ENCODE measurements around the gene TSHZ2.
"Not testable (repeated sequence)": the region's sequence is repeated elsewhere in the genome, so short reads cannot be mapped to it uniquely, and the experiment has no call there.

The TSHZ2 gene

GRCh38 chr20:53362736-53363135 lies 390.6 kb downstream of the TSHZ2 start:
- Histone ChIP-seq H3K9ac (ENCODE audit: low read depth, low read length) (no peak overlapping the region), H3K27me3 (ENCODE audit: insufficient read depth, low read length) (no peaks in the 10 kb centered on the region), H3K9me3 (ENCODE audit: insufficient read depth, low read depth, low read length) (no peaks in the 10 kb centered on the region), H3K36me3 (ENCODE audit: insufficient read depth, low read depth, low read length) (no peaks in the 10 kb centered on the region), H3K27ac (ENCODE audit: low read length) (no peak overlapping the region), H3K4me1 (ENCODE audit: insufficient read depth, low read length) (no peaks in the 10 kb centered on the region; the same call in 1 of the 2 replicates), H3K4me3 (ENCODE audit: low read length) (no peak overlapping the region)

DNA sequence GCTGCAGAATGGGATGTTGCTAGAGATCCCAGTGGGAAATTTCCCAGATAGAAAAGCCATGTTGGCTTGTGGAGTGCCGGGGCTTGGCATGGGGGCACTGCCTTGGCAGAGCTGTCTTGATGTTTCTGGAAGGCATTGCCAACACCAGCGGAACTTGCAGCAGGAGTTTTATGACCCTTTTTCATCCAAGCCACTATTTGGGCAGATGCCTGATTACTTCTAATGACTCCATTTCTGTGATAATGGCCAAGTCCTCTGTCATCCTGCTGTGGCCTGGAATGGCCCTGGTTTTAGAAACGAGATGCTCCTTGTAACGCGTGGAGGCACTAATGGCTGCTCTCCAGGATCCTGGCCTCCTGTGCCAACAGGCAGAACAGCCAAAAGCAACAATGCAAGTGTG lies 392.5 kb downstream of the TSHZ2 start:
- no peaks in the 10 kb centered on the region for H3K36me3 ChIP-seq (ENCODE audit: insufficient read depth, low read depth, low read length)
- no peak overlapping the region for H3K4me3 ChIP-seq (ENCODE audit: low read length)
- no peak overlapping the region for H3K27ac ChIP-seq (ENCODE audit: low read length)
- no peaks in the 10 kb centered on the region; the same call in 1 of the 2 replicates for H3K4me1 ChIP-seq (ENCODE audit: insufficient read depth, low read length)
- no peak overlapping the region for H3K9ac ChIP-seq (ENCODE audit: low read depth, low read length)
- H3K27me3 ChIP-seq (ENCODE audit: insufficient read depth, low read length) = no peaks in the 10 kb centered on the region
- H3K9me3 ChIP-seq (ENCODE audit: insufficient read depth, low read depth, low read length) = no peaks in the 10 kb centered on the region

- no peaks in the 10 kb centered on the region for H3K9me3 ChIP-seq (ENCODE audit: insufficient read depth, low read depth, low read length)
- H3K4me3 ChIP-seq (ENCODE audit: low read length) = no peak overlapping the region
- H3K36me3 ChIP-seq (ENCODE audit: insufficient read depth, low read depth, low read length) = no peaks in the 10 kb centered on the region
- no peak overlapping the region for H3K27ac ChIP-seq (ENCODE audit: low read length)
- H3K9ac ChIP-seq (ENCODE audit: low read depth, low read length) = no peak overlapping the region
- H3K4me1 ChIP-seq (ENCODE audit: insufficient read depth, low read length) = no peaks in the 10 kb centered on the region; the same call in 1 of the 2 replicates
- H3K27me3 ChIP-seq (ENCODE audit: insufficient read depth, low read length) = no peaks in the 10 kb centered on the region
These were observed 392.9 kb downstream of the TSHZ2 start for GRCh38 chr20:53365076-53365475.

- Histone ChIP-seq H3K9ac (ENCODE audit: low read depth, low read length) (no peak overlapping the region), H3K9me3 (ENCODE audit: insufficient read depth, low read depth, low read length) (no peaks in the 10 kb centered on the region), H3K27me3 (ENCODE audit: insufficient read depth, low read length) (no peaks in the 10 kb centered on the region), H3K27ac (ENCODE audit: low read length) (no peak overlapping the region), H3K4me1 (ENCODE audit: insufficient read depth, low read length) (no peaks in the 10 kb centered on the region; the same call in 1 of the 2 replicates), H3K36me3 (ENCODE audit: insufficient read depth, low read depth, low read length) (no peaks in the 10 kb centered on the region), H3K4me3 (ENCODE audit: low read length) (no peak overlapping the region)
These were observed 393.4 kb downstream of the TSHZ2 start for GRCh38 chr20:53365539-53366075.

DNA sequence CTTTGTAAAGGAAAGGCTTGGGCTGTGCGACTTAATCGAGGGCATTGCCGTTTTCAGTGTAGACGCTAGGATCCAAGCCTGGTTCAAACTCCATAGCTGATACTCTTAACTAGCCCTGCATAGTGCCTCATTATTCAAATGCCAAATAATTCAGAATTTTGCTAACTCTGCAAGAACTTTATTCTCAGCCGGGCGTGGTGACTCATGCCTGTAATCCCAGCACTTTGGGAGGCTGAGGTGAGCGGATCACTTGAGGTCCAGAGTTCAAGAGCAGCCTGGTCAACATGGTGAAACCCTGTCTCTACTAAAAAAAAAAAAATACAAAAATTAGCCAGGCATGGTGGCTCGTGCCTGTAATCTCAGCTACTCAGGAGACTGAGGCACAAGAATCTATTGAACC lies 394.8 kb downstream of the TSHZ2 start:
- H3K27ac ChIP-seq (ENCODE audit: low read length); H3K36me3 ChIP-seq (ENCODE audit: insufficient read depth, low read depth, low read length); H3K27me3 ChIP-seq (ENCODE audit: insufficient read depth, low read length); H3K9me3 ChIP-seq (ENCODE audit: insufficient read depth, low read depth, low read length); H3K4me3 ChIP-seq (ENCODE audit: low read length); H3K9ac ChIP-seq (ENCODE audit: low read depth, low read length); H3K4me1 ChIP-seq (ENCODE audit: insufficient read depth, low read length): not testable (repeated sequence)

GRCh38 chr20:53369871-53370270 lies 397.7 kb downstream of the TSHZ2 start:
- Histone ChIP-seq H3K4me3 (ENCODE audit: low read length) (no peak overlapping the region), H3K27ac (ENCODE audit: low read length) (no peak overlapping the region), H3K9ac (ENCODE audit: low read depth, low read length) (no peak overlapping the region), H3K36me3 (ENCODE audit: insufficient read depth, low read depth, low read length) (no peaks in the 10 kb centered on the region), H3K27me3 (ENCODE audit: insufficient read depth, low read length) (no peaks in the 10 kb centered on the region), H3K4me1 (ENCODE audit: insufficient read depth, low read length) (no peaks in the 10 kb centered on the region), H3K9me3 (ENCODE audit: insufficient read depth, low read depth, low read length) (no peaks in the 10 kb centered on the region)

DNA sequence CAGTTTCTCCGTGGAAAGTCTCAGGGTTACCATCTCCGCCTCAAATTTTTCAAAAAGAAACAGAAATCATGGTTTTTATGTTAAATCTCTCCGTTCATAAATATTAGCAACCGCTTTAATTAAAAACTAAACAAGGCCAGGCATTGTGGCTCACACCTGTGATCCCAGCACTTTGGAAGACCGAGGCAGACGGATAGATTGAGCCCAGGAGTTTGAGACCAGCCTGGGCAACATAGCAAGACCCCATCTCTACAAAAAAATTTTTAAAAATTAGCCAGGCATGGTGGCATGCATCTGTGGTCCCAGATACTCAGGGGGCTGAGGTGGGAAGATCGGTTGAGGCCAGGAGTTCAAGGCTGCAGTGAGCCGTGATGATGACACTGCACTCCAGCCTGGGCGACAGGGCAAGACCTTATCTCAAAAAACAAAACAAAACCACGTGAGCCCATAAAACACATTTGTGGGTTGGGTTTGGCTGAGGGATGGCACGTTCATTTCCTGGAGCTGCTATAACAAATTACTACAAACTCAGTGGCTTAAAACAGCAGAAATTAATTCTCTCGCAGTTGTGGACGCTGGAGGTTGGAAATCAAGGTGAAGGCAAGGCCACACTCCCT lies 398.3 kb downstream of the TSHZ2 start:
- Histone ChIP-seq H3K36me3 (ENCODE audit: insufficient read depth, low read depth, low read length) (no peaks in the 10 kb centered on the region), H3K9me3 (ENCODE audit: insufficient read depth, low read depth, low read length) (no peaks in the 10 kb centered on the region), H3K9ac (ENCODE audit: low read depth, low read length) (no peak overlapping the region), H3K27ac (ENCODE audit: low read length) (no peak overlapping the region), H3K27me3 (ENCODE audit: insufficient read depth, low read length) (no peaks in the 10 kb centered on the region), H3K4me1 (ENCODE audit: insufficient read depth, low read length) (no peaks in the 10 kb centered on the region), H3K4me3 (ENCODE audit: low read length) (no peak overlapping the region)

DNA sequence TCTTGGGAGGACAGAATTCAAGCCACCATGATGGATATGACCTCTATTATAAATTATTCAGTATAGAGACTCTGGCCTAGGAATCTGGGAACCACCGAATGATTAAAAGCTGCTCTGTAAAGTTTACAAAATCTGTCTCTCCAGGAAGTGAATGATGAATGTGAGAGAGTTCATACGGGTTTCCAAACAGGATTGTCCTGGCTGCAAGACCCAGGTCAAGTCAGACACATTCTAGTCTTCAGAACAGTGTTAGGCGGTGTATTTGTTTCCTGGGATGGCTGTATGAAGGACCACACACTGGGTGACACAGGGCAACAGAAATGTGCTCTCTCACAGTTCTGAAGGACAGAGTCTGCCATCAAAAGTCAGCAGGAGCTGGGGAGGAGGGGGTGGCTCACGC lies 399.1 kb downstream of the TSHZ2 start:
- Histone ChIP-seq H3K36me3 (ENCODE audit: insufficient read depth, low read depth, low read length) (no peaks in the 10 kb centered on the region), H3K27ac (ENCODE audit: low read length) (no peak overlapping the region), H3K4me3 (ENCODE audit: low read length) (no peak overlapping the region), H3K9ac (ENCODE audit: low read depth, low read length) (no peak overlapping the region), H3K4me1 (ENCODE audit: insufficient read depth, low read length) (no peaks in the 10 kb centered on the region), H3K27me3 (ENCODE audit: insufficient read depth, low read length) (no peaks in the 10 kb centered on the region), H3K9me3 (ENCODE audit: insufficient read depth, low read depth, low read length) (no peaks in the 10 kb centered on the region)

DNA sequence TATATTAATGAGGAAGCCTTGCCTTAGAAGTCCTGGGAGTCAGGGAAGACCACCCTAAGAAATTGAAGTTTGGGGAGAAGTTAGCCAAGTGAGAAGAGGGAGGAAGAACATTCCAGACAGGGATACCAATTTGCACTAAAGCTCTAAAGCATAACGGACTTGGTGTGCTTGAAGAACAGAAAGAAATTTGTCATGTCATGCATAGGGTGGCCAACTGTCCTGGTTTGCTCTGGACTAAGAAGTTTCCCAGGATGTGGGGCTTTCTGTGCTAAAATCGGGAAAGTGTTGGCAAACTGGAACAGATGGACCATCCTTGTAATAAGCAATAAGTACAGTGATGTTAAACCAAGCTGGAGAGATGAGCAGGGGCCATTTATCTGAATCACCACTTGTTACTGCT lies 403.9 kb downstream of the TSHZ2 start:
- no peak overlapping the region for H3K9ac ChIP-seq (ENCODE audit: low read depth, low read length)
- no peaks in the 10 kb centered on the region for H3K4me1 ChIP-seq (ENCODE audit: insufficient read depth, low read length)
- no peaks in the 10 kb centered on the region for H3K36me3 ChIP-seq (ENCODE audit: insufficient read depth, low read depth, low read length)
- no peak overlapping the region for H3K27ac ChIP-seq (ENCODE audit: low read length)
- H3K9me3 ChIP-seq (ENCODE audit: insufficient read depth, low read depth, low read length) = no peaks in the 10 kb centered on the region
- no peak overlapping the region for H3K4me3 ChIP-seq (ENCODE audit: low read length)
- no peaks in the 10 kb centered on the region for H3K27me3 ChIP-seq (ENCODE audit: insufficient read depth, low read length)

- no peaks in the 10 kb centered on the region for H3K9me3 ChIP-seq (ENCODE audit: insufficient read depth, low read depth, low read length)
- H3K36me3 ChIP-seq (ENCODE audit: insufficient read depth, low read depth, low read length) = no peaks in the 10 kb centered on the region
- H3K4me1 ChIP-seq (ENCODE audit: insufficient read depth, low read length) = no peaks in the 10 kb centered on the region
- H3K27ac ChIP-seq (ENCODE audit: low read length) = no peak overlapping the region
- no peak overlapping the region for H3K9ac ChIP-seq (ENCODE audit: low read depth, low read length)
- no peak overlapping the region for H3K4me3 ChIP-seq (ENCODE audit: low read length)
- no peaks in the 10 kb centered on the region for H3K27me3 ChIP-seq (ENCODE audit: insufficient read depth, low read length)
These were observed 407.1 kb downstream of the TSHZ2 start for GRCh38 chr20:53379014-53379832.

DNA sequence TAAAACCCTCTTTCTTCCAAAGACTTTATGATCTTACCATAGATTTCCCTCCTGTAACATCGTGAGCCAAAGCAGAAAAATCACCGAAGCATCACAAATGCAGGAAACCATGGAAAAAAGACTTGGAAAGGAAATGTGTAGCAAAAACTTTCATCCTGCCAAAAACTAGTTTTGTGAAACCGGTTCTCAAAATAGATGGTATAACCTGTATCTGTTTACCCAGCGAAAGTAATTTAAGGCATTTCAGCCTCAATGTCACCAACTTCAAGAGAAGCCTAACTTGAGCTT lies 407.6 kb downstream of the TSHZ2 start:
- Histone ChIP-seq H3K27me3 (ENCODE audit: insufficient read depth, low read length) (no peaks in the 10 kb centered on the region), H3K36me3 (ENCODE audit: insufficient read depth, low read depth, low read length) (no peaks in the 10 kb centered on the region), H3K9me3 (ENCODE audit: insufficient read depth, low read depth, low read length) (no peaks in the 10 kb centered on the region), H3K9ac (ENCODE audit: low read depth, low read length) (no peak overlapping the region), H3K27ac (ENCODE audit: low read length) (no peak overlapping the region), H3K4me1 (ENCODE audit: insufficient read depth, low read length) (no peaks in the 10 kb centered on the region), H3K4me3 (ENCODE audit: low read length) (no peak overlapping the region)

GRCh38 chr20:53381568-53382262 lies 409.6 kb downstream of the TSHZ2 start:
- Histone ChIP-seq H3K9ac (ENCODE audit: low read depth, low read length) (no peak overlapping the region), H3K9me3 (ENCODE audit: insufficient read depth, low read depth, low read length) (no peaks in the 10 kb centered on the region), H3K27me3 (ENCODE audit: insufficient read depth, low read length) (no peaks in the 10 kb centered on the region), H3K36me3 (ENCODE audit: insufficient read depth, low read depth, low read length) (no peaks in the 10 kb centered on the region), H3K4me1 (ENCODE audit: insufficient read depth, low read length) (no peaks in the 10 kb centered on the region; the same call in 1 of the 2 replicates), H3K27ac (ENCODE audit: low read length) (no peak overlapping the region), H3K4me3 (ENCODE audit: low read length) (no peak overlapping the region)

Data from iPS-20b (cell line).